GM12891 (cell line): ENCODE measurements around the gene AAK1.

Experiments used
- DNase-seq: peaks from one replicate; pipeline ENCODE4 v3.0.0; 2011; ENCODE audit warnings: low spot score; ENCODE audit not compliant: insufficient read length
- FAIRE-seq: peaks from 2 replicates; lab custom pipeline; 2011; peaks lifted over from hg19 to GRCh38; lab: Jason Lieb, UNC
- PAX5 ChIP-seq: IDR thresholded peaks from 2 replicates; pipeline ENCODE4 v1.6.1; 2011; ENCODE audit warnings: low read length, moderate library complexity, mild to moderate bottlenecking; ENCODE audit not compliant: insufficient read depth, severe bottlenecking
- POLR2A ChIP-seq: IDR thresholded peaks from 2 replicates; pipeline ENCODE4 v1.6.1; 2011; ENCODE audit warnings: low read depth, low read length, control low read depth
- POLR2AphosphoS5 ChIP-seq: IDR thresholded peaks from 2 replicates; pipeline ENCODE4 v1.6.1; 2011; ENCODE audit warnings: low read depth, low read length, control low read depth
- POU2F2 ChIP-seq: IDR thresholded peaks from 2 replicates; pipeline ENCODE4 v1.6.1; 2011; ENCODE audit warnings: low read depth, mild to moderate bottlenecking, control low read depth, low read length, moderate library complexity
- SPI1 ChIP-seq: IDR thresholded peaks from 2 replicates; pipeline ENCODE4 v1.6.1; 2011; ENCODE audit warnings: low read depth, low read length, control low read depth
- TAF1 ChIP-seq: IDR thresholded peaks from 2 replicates; pipeline ENCODE4 v1.6.1; 2011; ENCODE audit warnings: low read depth, low read length, control low read depth

Gene AAK1

DNA sequence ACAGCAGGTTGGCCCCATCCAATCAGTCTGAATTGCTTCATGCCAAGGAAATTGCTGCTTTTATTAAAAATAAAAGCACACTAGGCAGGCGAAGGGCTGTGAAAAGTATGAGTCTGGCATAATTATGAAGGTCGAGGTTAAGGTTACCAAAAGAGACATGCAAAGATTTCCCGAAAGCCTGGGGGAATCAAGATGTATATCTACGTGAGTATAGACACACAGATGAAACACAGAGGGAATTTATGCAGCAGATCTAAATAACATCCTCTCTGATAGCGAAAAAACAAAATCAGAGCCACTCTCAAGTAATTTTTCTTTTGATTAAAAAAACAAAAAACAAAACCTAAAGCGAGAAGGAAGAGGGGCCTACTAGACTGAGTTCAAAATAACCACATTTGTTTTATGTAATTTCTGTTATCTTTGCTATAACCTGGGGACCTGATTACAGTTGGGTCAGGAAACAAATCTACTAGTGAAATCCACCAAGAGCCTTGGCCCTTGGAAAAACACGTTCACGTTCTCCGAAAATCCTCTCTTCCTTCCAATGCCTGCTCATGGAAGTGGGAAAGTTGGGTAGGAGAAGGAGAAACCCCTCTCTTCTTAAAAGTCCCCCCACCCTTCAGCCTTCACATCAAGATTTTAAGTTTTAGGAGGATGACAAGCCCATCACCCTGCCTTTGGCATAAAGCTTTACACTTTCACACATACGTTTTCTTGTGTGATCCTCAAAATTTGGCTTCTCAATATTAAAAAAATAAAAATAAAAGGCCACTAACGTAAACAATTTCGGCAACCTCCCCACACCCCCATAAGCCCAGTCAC, 1.4 kb downstream of the AAK1 start:
- no peak for FAIRE-seq
- TF ChIP-seq POLR2A (no peak), POLR2AphosphoS5 (no peak), TAF1 (no peak), POU2F2 (no peak), SPI1 (no peak), PAX5 (no peak)
- no peak for DNase-seq

DNA sequence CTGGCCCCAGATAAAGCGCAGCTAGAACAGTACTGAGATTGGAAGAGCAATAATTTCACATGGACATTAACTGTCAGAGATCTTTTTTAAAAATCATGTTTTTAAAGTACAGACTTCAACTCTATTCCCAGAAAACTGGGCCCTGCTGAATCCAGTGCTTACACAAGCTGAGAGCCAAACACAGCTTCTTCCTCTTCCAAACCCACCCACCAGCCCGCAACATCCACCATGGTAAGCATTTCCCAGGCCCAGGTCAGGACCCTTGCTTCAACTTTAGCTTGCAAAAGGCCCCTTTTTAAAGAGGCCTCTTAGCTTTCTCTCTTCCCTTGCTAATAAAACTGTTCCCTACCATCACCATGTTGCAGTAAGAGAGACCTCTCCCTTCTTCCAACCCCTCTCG, 2.1 kb downstream of the AAK1 start:
- FAIRE-seq, result no peak
- no peak for TF ChIP-seq PAX5
- TF ChIP-seq SPI1, result no peak
- TF ChIP-seq TAF1, result no peak
- TF ChIP-seq POLR2AphosphoS5, result no peak
- no peak for TF ChIP-seq POU2F2
- TF ChIP-seq POLR2A, result no peak
- no peak for DNase-seq

DNA sequence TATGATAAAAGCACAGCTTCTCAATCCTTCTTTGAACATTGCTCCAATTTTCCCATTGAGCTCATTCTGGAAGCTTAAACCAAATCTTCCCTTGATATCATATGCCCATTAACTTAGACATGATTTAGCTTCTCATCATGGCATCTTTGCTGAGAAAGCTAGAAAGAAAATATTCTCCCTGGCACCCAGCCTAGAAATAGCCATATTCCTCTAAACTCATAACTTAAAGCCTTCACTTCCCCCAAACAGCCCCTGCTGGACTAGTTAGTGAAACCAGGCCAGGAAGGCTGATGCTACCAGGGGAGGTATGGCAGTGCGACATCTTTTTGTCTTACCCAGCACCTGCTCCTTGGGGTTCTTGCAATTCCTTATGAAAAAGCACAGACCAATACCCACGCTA, 4.3 kb downstream of the AAK1 start:
- DNase-seq, result no peak
- TF ChIP-seq POU2F2, result no peak
- TF ChIP-seq POLR2A, result no peak
- no peak for TF ChIP-seq PAX5
- no peak for TF ChIP-seq TAF1
- no peak for TF ChIP-seq POLR2AphosphoS5
- TF ChIP-seq SPI1, result no peak
- FAIRE-seq, result no peak

DNA sequence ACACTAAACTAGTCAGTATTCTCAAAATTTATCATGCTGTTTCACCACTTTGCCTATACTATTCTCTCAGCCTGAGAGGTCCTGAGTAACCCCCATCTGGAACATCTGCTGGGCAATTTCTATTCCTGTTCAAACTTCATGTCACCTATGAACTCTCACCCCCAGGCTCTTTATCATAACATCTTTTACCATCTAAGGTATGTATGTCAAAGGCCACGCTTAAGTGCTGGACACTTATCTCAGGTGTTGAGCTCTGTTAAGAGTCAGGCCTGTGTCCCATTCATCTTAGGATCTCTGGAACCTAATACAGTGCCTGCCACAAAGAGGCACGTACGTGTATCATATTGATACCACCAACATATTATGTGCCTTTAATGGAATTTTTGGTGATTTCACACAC, 4.9 kb downstream of the AAK1 start:
- TF ChIP-seq POLR2A (no peak), SPI1 (no peak)
- FAIRE-seq (no peak), DNase-seq (no peak)

DNA sequence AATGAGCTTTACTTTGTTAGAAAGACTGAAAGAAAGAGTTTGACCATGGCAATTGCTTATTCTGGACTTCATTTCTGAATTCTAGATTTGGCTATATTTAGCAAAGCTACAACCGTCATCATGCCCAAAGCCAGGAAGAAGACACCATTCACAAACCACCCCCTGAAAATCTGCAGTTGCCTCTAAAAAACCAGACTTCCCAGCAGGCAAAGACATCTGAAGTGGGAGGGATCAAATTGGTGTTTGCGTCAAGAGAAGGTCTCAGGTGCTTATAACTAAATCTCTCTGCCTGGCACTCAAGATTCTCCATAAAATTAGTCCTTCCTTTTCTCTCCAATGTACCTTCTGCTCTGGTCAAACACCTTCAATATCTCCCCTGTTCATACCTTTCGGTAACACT, 5.6 kb downstream of the AAK1 start:
- DNase-seq (no peak), FAIRE-seq (no peak)
- TF ChIP-seq POLR2AphosphoS5, result no peak
- no peak for TF ChIP-seq POU2F2
- TF ChIP-seq POLR2A, result no peak
- no peak for TF ChIP-seq SPI1
- no peak for TF ChIP-seq PAX5
- TF ChIP-seq TAF1, result no peak

DNA sequence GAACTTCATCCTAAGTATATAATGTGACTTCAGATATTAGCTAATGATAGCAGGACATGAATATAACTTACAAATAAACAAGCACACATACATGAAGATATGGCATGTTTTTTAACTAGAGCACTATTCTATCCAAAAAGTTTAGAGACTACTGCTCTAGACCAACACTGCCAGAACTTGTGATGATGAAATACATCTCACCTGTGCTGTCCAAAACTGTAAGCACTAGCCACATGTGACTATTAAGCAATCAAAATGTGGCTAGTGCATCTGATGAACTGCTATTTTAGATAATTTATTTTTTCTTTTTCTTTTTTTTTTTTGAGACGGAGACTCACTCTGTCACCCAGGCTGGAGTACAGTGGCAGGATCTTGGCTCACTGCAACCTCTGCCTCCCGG, 7.1 kb downstream of the AAK1 start:
- TF ChIP-seq PAX5 (no peak), POLR2AphosphoS5 (no peak)
- FAIRE-seq (no peak), DNase-seq (no peak)

DNA sequence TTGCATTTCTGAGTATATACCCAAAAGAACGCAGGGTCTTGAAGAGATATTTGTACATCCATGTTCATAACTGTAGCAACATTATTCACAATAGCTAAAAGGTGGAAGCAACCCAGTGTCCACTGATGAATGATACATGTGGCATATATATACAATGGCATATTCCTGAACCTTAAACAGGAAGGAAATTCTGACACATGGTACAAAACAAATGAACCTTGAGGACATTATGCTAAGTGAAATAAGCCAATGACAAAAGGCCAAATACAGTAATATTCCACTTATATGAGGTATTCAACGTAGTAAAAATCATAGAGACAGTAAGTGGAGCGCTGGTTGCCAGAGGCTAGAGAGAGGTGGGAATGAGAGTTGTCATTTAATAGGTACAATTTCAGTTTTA, 8.1 kb downstream of the AAK1 start:
- no peak for DNase-seq
- no peak for FAIRE-seq
- TF ChIP-seq SPI1 (no peak), POU2F2 (no peak), POLR2AphosphoS5 (no peak), TAF1 (no peak), POLR2A (no peak), PAX5 (no peak)

DNA sequence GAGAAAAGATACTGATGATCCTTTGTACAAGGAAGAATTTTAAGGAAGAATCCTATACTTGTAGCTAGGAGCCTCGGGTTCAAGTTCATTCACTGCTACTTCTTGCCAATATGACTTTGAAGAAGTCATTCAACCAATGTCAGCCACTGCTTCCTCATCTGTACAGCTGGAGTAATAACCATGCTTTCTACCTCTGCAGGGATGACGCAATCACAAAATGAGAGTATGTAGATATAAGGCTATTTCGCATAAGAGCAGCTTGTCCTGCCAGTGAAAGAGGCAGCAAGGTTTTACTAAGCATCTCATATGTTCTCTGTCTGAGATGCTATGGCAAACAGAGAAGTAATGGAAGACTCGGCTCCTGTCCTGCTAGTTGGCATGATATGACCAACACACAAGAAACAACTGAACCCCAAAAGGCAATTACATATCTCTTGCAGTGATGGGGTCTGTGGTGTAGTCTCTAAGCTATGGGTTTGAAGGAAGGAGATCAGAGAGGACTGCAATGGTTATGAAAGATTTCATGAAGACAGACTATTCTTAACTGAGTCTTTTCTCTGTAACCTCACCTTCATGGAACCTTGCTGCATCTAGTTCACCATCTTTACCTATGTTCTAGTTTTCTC, 9.2 kb downstream of the AAK1 start:
- DNase-seq, result no peak
- no peak for TF ChIP-seq POU2F2
- no peak for TF ChIP-seq PAX5
- TF ChIP-seq POLR2A, result no peak
- no peak for TF ChIP-seq SPI1
- no peak for TF ChIP-seq TAF1
- no peak for TF ChIP-seq POLR2AphosphoS5
- FAIRE-seq, result no peak

DNA sequence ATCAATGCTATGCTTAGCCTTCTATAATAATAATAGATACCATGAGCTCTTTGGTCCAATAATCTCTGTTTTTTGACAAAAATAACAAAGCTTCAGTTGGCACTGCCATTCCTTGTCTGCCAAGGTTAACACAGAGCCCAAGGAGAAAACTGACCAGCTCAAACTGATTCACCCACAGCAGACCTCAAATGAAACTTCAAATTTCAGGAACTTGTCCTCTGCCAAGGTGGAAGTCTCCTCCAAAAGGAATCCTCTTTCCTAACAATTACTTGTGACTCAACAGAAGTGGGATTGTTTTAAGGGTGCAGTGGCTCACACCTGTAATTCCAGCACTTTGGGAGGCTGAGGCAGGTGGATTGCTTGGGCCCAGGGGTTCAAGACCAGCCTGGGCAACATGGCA, 12.1 kb downstream of the AAK1 start:
- no peak for FAIRE-seq
- no peak for DNase-seq
- TF ChIP-seq POLR2A (no peak), POLR2AphosphoS5 (no peak), SPI1 (no peak), POU2F2 (no peak), PAX5 (no peak), TAF1 (no peak)
